ENCODE measurements around the gene HARBI1.
"Not testable (repeated sequence)": the region's sequence is repeated elsewhere in the genome, so short reads cannot be mapped to it uniquely, and the experiment has no call there.

The HARBI1 gene

GRCh38 chr11:46594785-46595184 is 22.2 kb downstream of the HARBI1 start:
- DNase-seq, result no peak

- no peak for DNase-seq
These were observed 22.7 kb downstream of the HARBI1 start for GRCh38 chr11:46594374-46594700.

GRCh38 chr11:46593550-46594373 is 23.3 kb downstream of the HARBI1 start, which contains the start of gene AMBRA1:
Gene AMBRA1 (minus strand): TSS chr11:46594023. CDS start chr11:46548380, 45,643 bp downstream.
- DNase-seq, result peak; percentile 91

- DNase-seq, result no peak
These were observed 26.1 kb downstream of the HARBI1 start for GRCh38 chr11:46590740-46591605.

- no peak for DNase-seq
These were observed 28.1 kb downstream of the HARBI1 start for GRCh38 chr11:46588915-46589314.

GRCh38 chr11:46588131-46588530 is 28.9 kb downstream of the HARBI1 start:
- DNase-seq, result no peak

- not testable (repeated sequence) for DNase-seq
These were observed 33.5 kb downstream of the HARBI1 start for GRCh38 chr11:46583513-46583912.

GRCh38 chr11:46582588-46582987 is 34.4 kb downstream of the HARBI1 start:
- no peak for DNase-seq

- no peak for DNase-seq
These were observed 40.0 kb downstream of the HARBI1 start for GRCh38 chr11:46577058-46577457.

- no peak for DNase-seq
These were observed 42.4 kb downstream of the HARBI1 start for GRCh38 chr11:46574656-46575055.

GRCh38 chr11:46570790-46571398 is 46.1 kb downstream of the HARBI1 start:
- DNase-seq, result no peak

- DNase-seq, result no peak
These were observed 51.7 kb downstream of the HARBI1 start for GRCh38 chr11:46565232-46565840.

GRCh38 chr11:46564459-46564858 is 52.6 kb downstream of the HARBI1 start:
- peak; percentile 69 for DNase-seq

GRCh38 chr11:46562527-46562926 is 54.5 kb downstream of the HARBI1 start:
- no peak for DNase-seq

GRCh38 chr11:46560300-46560991 is 56.6 kb downstream of the HARBI1 start:
- no peak for DNase-seq

- DNase-seq, result no peak
These were observed 57.2 kb downstream of the HARBI1 start for GRCh38 chr11:46559815-46560214.

- peak; percentile 62 for DNase-seq
These were observed 59.3 kb downstream of the HARBI1 start for GRCh38 chr11:46557684-46558151.

- peak; percentile 72 for DNase-seq
These were observed 61.6 kb downstream of the HARBI1 start for GRCh38 chr11:46555267-46556054.

- DNase-seq, result peak; percentile 49
These were observed 62.5 kb downstream of the HARBI1 start for GRCh38 chr11:46554213-46555147.

- DNase-seq, result no peak
These were observed 63.2 kb downstream of the HARBI1 start for GRCh38 chr11:46553814-46554212.
